ENCODE results near the gene ATP6V0B. TPM values are rescaled to one million over a fixed set of nuclear protein-coding genes. Genes with fewer than 3 reads are reported as not detected.

The ATP6V0B gene
- total RNA-seq, 2 donors from 2014 or later = 73.5 to 103 TPM

- H3K27ac ChIP-seq = peak overlapping the region in 2 of 4 donors; percentile 55 to 66
- H3K4me3 ChIP-seq = no peak overlapping the region
- 32 to 35% methylated on average over 5 of the region's 5 CpGs for WGBS, 2 donors
Observed at GRCh38 chr1:43978264-43978550, 3.4 kb downstream of the ATP6V0B start.

GRCh38 chr1:43978551-43979260 is 3.9 kb downstream of the ATP6V0B start, which contains the start of gene B4GALT2:
TSS of gene B4GALT2 (plus strand) at chr1:43979210. CDS start at chr1:43981161, 1,951 bp downstream.
- peaks cover 0 to 4% of the 10 kb centered on the region in 2 donors for H3K36me3 ChIP-seq (replicated peaks in 1 of 2; ENCODE audit: insufficient read depth in 1 of 2, low read depth in 2 of 2)
- H3K27ac ChIP-seq = peak within 1 kb of the TSS; percentile 73 to 83 (median 77)
- no peaks in the 10 kb centered on the region for H3K9me3 ChIP-seq
- ATAC-seq (peak; percentile 34), DNase-seq (peak; percentile 39 to 68 (median 42))
- no peaks in the 10 kb centered on the region for H3K27me3 ChIP-seq
- no peak for TF ChIP-seq POLR2A (IDR thresholded peaks at IDR 0.05)
- TF ChIP-seq CTCF (IDR thresholded peaks at IDR 0.05) = no peak
- intact Hi-C loops (cut with DNase I) = no loop called here
- H3K4me3 ChIP-seq = peak within 1 kb of the TSS; percentile 52 to 66
- H3K4me1 ChIP-seq = peaks cover 58% of the 10 kb centered on the region
- 3 to 11% methylated on average over 17 to 54 of the region's 54 CpGs for WGBS, 2 donors

More at GRCh38 chr1:43978264-43978550, 3.4 kb downstream of the ATP6V0B start:
- DNase-seq (no peak), ATAC-seq (no peak)
- H3K4me1 ChIP-seq = peaks cover 59% of the 10 kb centered on the region
- intact Hi-C loops (cut with DNase I) = no loop called here
- TF ChIP-seq POLR2A (IDR thresholded peaks at IDR 0.05) = no peak
- TF ChIP-seq CTCF (IDR thresholded peaks at IDR 0.05) = no peak
- H3K27me3 ChIP-seq = no peaks in the 10 kb centered on the region
- H3K9me3 ChIP-seq = no peaks in the 10 kb centered on the region
- peaks cover 0 to 4% of the 10 kb centered on the region in 2 donors for H3K36me3 ChIP-seq (replicated peaks in 1 of 2; ENCODE audit: insufficient read depth in 1 of 2, low read depth in 2 of 2)

- Histone ChIP-seq H3K4me1 (peaks cover 54% of the 10 kb centered on the region), H3K36me3 (replicated peaks in 1 of 2; ENCODE audit: insufficient read depth in 1 of 2, low read depth in 2 of 2) (peaks cover 0 to 4% of the 10 kb centered on the region in 2 donors), H3K27ac (peak overlapping the region; percentile 73 to 83 (median 77)), H3K27me3 (no peaks in the 10 kb centered on the region), H3K9me3 (no peaks in the 10 kb centered on the region), H3K4me3 (peak overlapping the region; percentile 52 to 66)
- DNase-seq (no peak), ATAC-seq (no peak)
- TF ChIP-seq CTCF (IDR thresholded peaks at IDR 0.05) (no peak), POLR2A (IDR thresholded peaks at IDR 0.05) (no peak)
- intact Hi-C loops (cut with DNase I) = no loop called here
- WGBS, 2 donors = 0% methylated on average over 42 of the region's 45 CpGs; no CpG with 5 or more reads in 1 of the 2 donors
Observed at GRCh38 chr1:43979261-43979527, 4.4 kb downstream of the ATP6V0B start.

- Histone ChIP-seq H3K27me3 (no peaks in the 10 kb centered on the region), H3K36me3 (replicated peaks in 1 of 2; ENCODE audit: insufficient read depth in 1 of 2, low read depth in 2 of 2) (peaks cover 0 to 4% of the 10 kb centered on the region in 2 donors), H3K4me3 (peak overlapping the region; percentile 52 to 66), H3K4me1 (peaks cover 53% of the 10 kb centered on the region), H3K9me3 (no peaks in the 10 kb centered on the region), H3K27ac (peak overlapping the region; percentile 73 to 83 (median 77))
- ATAC-seq (peak; percentile 52), DNase-seq (peak; percentile 71 to 88 (median 79))
- TF ChIP-seq CTCF (IDR thresholded peaks at IDR 0.05) (no peak), POLR2A (IDR thresholded peaks at IDR 0.05) (peak in 2 of 3 donors; percentile 20 to 40)
- intact Hi-C loops (cut with DNase I) = no loop called here
- 3 to 10% methylated on average over 4 to 25 of the region's 45 CpGs for WGBS, 2 donors
Observed at GRCh38 chr1:43979528-43980254, 4.9 kb downstream of the ATP6V0B start.

Measured in body of pancreas (tissue), 4 donors.